GM12878 (cell line): Measurements from ENCODE around the gene PTPN18. TPM values are rescaled to one million over a fixed set of nuclear protein-coding genes. Genes with fewer than 3 reads are reported as not detected.
A peak's percentile ranks its signal among the peaks of the same experiment; 100 is the strongest.

Experiments
- ATAC-seq: fragments of 200-7000 bp; cut with Tn5 transposase; 3 replicates; pipeline ENCODE4 v1.9.1; 2020; ENCODE audit warnings: mild to moderate bottlenecking, moderate library complexity
- BruUV-seq: library from RNA; stranded (reverse); fragments of 400-500 nt; replicated peaks from 2 replicates; lab custom pipeline; 2021; lab: Mats Ljungman, UMichigan
- CTCF ChIA-PET: fragments of 300-600 bp; sonication (Branson Sonifier 250); formaldehyde crosslinking; extraction: SDS; loops from one replicate; lab custom pipeline; 2021; ENCODE audit warnings: inconsistent platforms; lab: Yijun Ruan, JAX
- POLR2A ChIA-PET: fragments of 350-600 bp; formaldehyde crosslinking; extraction: SDS; loops from one replicate; lab custom pipeline; 2021; ENCODE audit warnings: inconsistent platforms; lab: Charles Lee
- RAD21 ChIA-PET: fragments of 300-600 bp; sonication (Branson Sonifier 250); formaldehyde crosslinking; loops from one replicate; lab custom pipeline; 2023; ENCODE audit warnings: antibody characterized with exemption; ENCODE audit not compliant: unreplicated experiment; lab: Charles Lee
- SMC1A ChIA-PET: fragments of 300-600 bp; sonication (Branson Sonifier 250); formaldehyde crosslinking; loops from one replicate; lab custom pipeline; 2023; ENCODE audit not compliant: unreplicated experiment, uncharacterized antibody; lab: Charles Lee
- DNase-seq: peaks from one replicate; pipeline ENCODE4 v3.0.0-alpha.2; 2011; ENCODE audit warnings: low read depth, low spot score
- FAIRE-seq: peaks from 3 replicates; lab custom pipeline; 2011; peaks lifted over from hg19 to GRCh38; lab: Jason Lieb, UNC
- H2AFZ ChIP-seq: 2 replicates; pipeline ENCODE4 v1.6.0; 2011; ENCODE audit warnings: low read depth, low read length, control low read depth; ENCODE audit not compliant: control insufficient read depth
- H3K27ac ChIP-seq: 2 replicates; pipeline ENCODE4 v1.5.1; 2011; ENCODE audit warnings: control low read depth; ENCODE audit not compliant: control insufficient read depth, insufficient read depth
- H3K27me3 ChIP-seq, 2 experiments: replicated peaks in 1 of 2; 2 replicates each; pipeline versions ENCODE4 v1.6.0 to v1.6.1; 2011; ENCODE audit warnings: low read length in 1 of 2; ENCODE audit not compliant: control insufficient read depth in 2 of 2, insufficient read depth in 2 of 2
- H3K36me3 ChIP-seq, 2 experiments: 2 replicates each; pipeline ENCODE4 v1.5.1; 2011; ENCODE audit warnings: low read length in 1 of 2; ENCODE audit not compliant: control insufficient read depth in 2 of 2, insufficient read depth in 2 of 2
- H3K4me1 ChIP-seq: 2 replicates; pipeline ENCODE4 v1.6.1; 2011; ENCODE audit warnings: mild to moderate bottlenecking, low read length, moderate library complexity, mixed read lengths; ENCODE audit not compliant: control insufficient read depth, insufficient read depth
- H3K4me2 ChIP-seq: 2 replicates; pipeline ENCODE4 v1.6.0; 2011; ENCODE audit warnings: control low read depth; ENCODE audit not compliant: control insufficient read depth, insufficient read depth
- H3K4me3 ChIP-seq: fragments of 200-600 bp; sonication (generic); 2 replicates; pipeline ENCODE4 v1.5.1; 2016
- H3K79me2 ChIP-seq: 2 replicates; pipeline ENCODE4 v1.6.0; 2011; ENCODE audit warnings: low read length; ENCODE audit not compliant: control insufficient read depth, insufficient read depth
- H3K9ac ChIP-seq: 2 replicates; pipeline ENCODE4 v1.8.0; 2011; ENCODE audit warnings: low read length, control low read depth, mixed read lengths; ENCODE audit not compliant: control insufficient read depth, insufficient read depth
- H3K9me3 ChIP-seq: replicated peaks from 3 replicates; pipeline ENCODE4 v1.5.1; 2011; ENCODE audit warnings: mild to moderate bottlenecking, low read length; ENCODE audit not compliant: control insufficient read depth, insufficient read depth
- H4K20me1 ChIP-seq: 2 replicates; pipeline ENCODE4 v1.6.0; 2011; ENCODE audit not compliant: control insufficient read depth, insufficient read depth
- ASH2L ChIP-seq: fragments of 300-600, 200-600 bp; sonication (generic); IDR thresholded peaks from 2 replicates; pipeline ENCODE4 v1.6.1; 2017; ENCODE audit warnings: low read depth, mild to moderate bottlenecking, borderline replicate concordance
- CREB1 ChIP-seq: IDR thresholded peaks from 2 replicates; pipeline ENCODE4 v1.6.1; 2012; ENCODE audit warnings: low read depth, mild to moderate bottlenecking, inconsistent platforms
- HCFC1 ChIP-seq: fragments of 150-350 bp; IDR thresholded peaks from 2 replicates; pipeline ENCODE4 v1.6.1; 2014; ENCODE audit warnings: low read length
- NFXL1 ChIP-seq: fragments of 450-650 bp; IDR thresholded peaks from 2 replicates; pipeline ENCODE4 v1.6.1; 2017; ENCODE audit warnings: antibody characterized with exemption, mild to moderate bottlenecking, borderline replicate concordance
- PAX5 ChIP-seq: IDR thresholded peaks from 2 replicates; pipeline ENCODE4 v1.6.1; 2011; ENCODE audit warnings: low read depth, low read length, borderline replicate concordance
- PML ChIP-seq: IDR thresholded peaks from 2 replicates; pipeline ENCODE4 v1.6.1; 2012; ENCODE audit warnings: low read length, inconsistent platforms
- SPI1 ChIP-seq: IDR thresholded peaks from 2 replicates; pipeline ENCODE4 v1.6.1; 2011; ENCODE audit warnings: low read depth, mild to moderate bottlenecking, low read length, moderate library complexity, borderline replicate concordance; ENCODE audit not compliant: insufficient read depth
- WGBS: methylation state at CpG from one replicate; pipeline ENCODE4 v1.1.6; 2016; ENCODE audit warnings: low lambda C conversion rate; ENCODE audit not compliant: insufficient replicate concordance, insufficient coverage; ENCODE audit errors: missing lambda C conversion rate; 5-methylcytosine and 5-hydroxymethylcytosine counted together
- in situ Hi-C: fragments of 300-500 bp; cut with MboI; formaldehyde crosslinking; loops from 9 replicates; pipeline ENCODE4 v1.14.3; 2018; ENCODE audit warnings: mixed read lengths
- intact Hi-C: fragments of 100-400 bp; cut with micrococcal nuclease; formaldehyde crosslinking; loops from one replicate; pipeline ENCODE4 v1.14.2; 2022; ENCODE audit not compliant: unreplicated experiment
- polyA plus RNA-seq, 11 experiments: library from polyadenylated mRNA; depleted of rRNA in 4 of 11; unstranded in 6 of 11; stranded (reverse) in 5 of 11; fragments of >200 nt; fragmentation: Nextera tagmentation in 4 of 11; fragmentation: Illumina TruSeq in 1 of 11; extraction: Ambion mirVana in 4 of 11; extraction: Trizol in 1 of 11; gene quantifications; 1 replicate in 1 of 11; 2 replicates in 10 of 11; pipeline versions ENCODE4 v1.2.1 to v1.2.3, GENCODE V29; 2011 to 2016; ENCODE audit warnings: inconsistent platforms in 2 of 11, missing spikeins in 2 of 11, low read depth in 1 of 11
- total RNA-seq, 4 experiments: library from RNA; depleted of rRNA in 3 of 4; stranded (reverse); fragments of >200 nt in 3 of 4; fragmentation: Illumina TruSeq in 1 of 4; extraction: Trizol in 1 of 4; gene quantifications; 2 replicates each; pipeline versions ENCODE4 v1.2.1 to v1.2.3, GENCODE V29; 2013 to 2021
- TF ChIP-seq, protein P1 (sequence below): fragments of 450-650 bp; IDR thresholded peaks from 2 replicates; pipeline ENCODE4 v1.6.1; 2017; ENCODE audit warnings: mild to moderate bottlenecking, low read depth, inconsistent platforms; ENCODE audit not compliant: poor library complexity, severe bottlenecking
- TF ChIP-seq, protein P2 (sequence below): fragments of 450-650 bp; formaldehyde crosslinking; IDR thresholded peaks from 2 replicates; pipeline ENCODE4 v1.5.0; 2022; ENCODE audit warnings: mild to moderate bottlenecking, missing genetic modification characterization
- TF ChIP-seq, protein P3 (sequence below): IDR thresholded peaks from 2 replicates; pipeline ENCODE4 v1.6.1; 2011; ENCODE audit warnings: mild to moderate bottlenecking, low read depth, low read length, moderate library complexity; ENCODE audit not compliant: insufficient replicate concordance
- TF ChIP-seq, protein P4 (sequence below): fragments of 450-650 bp; IDR thresholded peaks from 2 replicates; pipeline ENCODE4 v1.6.1; 2018; ENCODE audit warnings: mild to moderate bottlenecking, low read depth, moderate library complexity; ENCODE audit not compliant: partially characterized antibody

The PTPN18 gene
- total and polyA plus RNA-seq, 10 of the 15 experiments (the other 5 are each of a cell fraction or from before 2014, with no cell fraction given) = 14.8 to 89.9 (median 43.4) TPM

GRCh38 chr2:130391058-130391871 lies 35.4 kb downstream of the PTPN18 start:
- Histone ChIP-seq H3K36me3 (no peaks in the 10 kb centered on the region), H3K27me3 (no peaks in the 10 kb centered on the region), H3K4me2 (peak overlapping the region; percentile 96), H3K79me2 (no peaks in the 10 kb centered on the region), H3K27ac (peak overlapping the region; percentile 64), H4K20me1 (no peaks in the 10 kb centered on the region), H3K9me3 (no peaks in the 10 kb centered on the region), H3K4me3 (peak overlapping the region; percentile 79), H2AFZ (peak overlapping the region; percentile 90), H3K9ac (peak overlapping the region; percentile 73), H3K4me1 (peaks cover 38% of the 10 kb centered on the region)
- 2% methylated on average over 54 of the region's 59 CpGs for WGBS
- FAIRE-seq = no peak
- SMC1A ChIA-PET = interaction anchor here (2.3 to 4.3 kb wide), 3 partner anchors 14 to 49 kb away, joined by 9 to 25 read pairs (median 12); partner anchors contain the start of gene IMP4
- POLR2A ChIA-PET = interaction anchor here (0.7 to 2.0 kb wide), 6 partner anchors 9 to 49 kb away, joined by 3 to 9 read pairs (median 4); partner anchors contain the start of gene IMP4
- RAD21 ChIA-PET = interaction anchor here (0.6 kb wide), 1 partner anchor 63 kb away, joined by 3 read pairs; no protein-coding TSS in a partner anchor
- in situ Hi-C loops = no loop called here
- no TSS peak for BruUV-seq
- no peak for DNase-seq
- CTCF ChIA-PET = interaction anchor here (1.3 to 1.9 kb wide), 3 partner anchors 13 to 59 kb away, joined by 4 to 10 read pairs (median 4); no protein-coding TSS in a partner anchor
- intact Hi-C loops = loop anchor here (2.0 kb wide), 1 partner anchor 18 kb away; no protein-coding TSS in a partner anchor
- ATAC-seq = peak; percentile 96
- TF ChIP-seq, protein P1, sequence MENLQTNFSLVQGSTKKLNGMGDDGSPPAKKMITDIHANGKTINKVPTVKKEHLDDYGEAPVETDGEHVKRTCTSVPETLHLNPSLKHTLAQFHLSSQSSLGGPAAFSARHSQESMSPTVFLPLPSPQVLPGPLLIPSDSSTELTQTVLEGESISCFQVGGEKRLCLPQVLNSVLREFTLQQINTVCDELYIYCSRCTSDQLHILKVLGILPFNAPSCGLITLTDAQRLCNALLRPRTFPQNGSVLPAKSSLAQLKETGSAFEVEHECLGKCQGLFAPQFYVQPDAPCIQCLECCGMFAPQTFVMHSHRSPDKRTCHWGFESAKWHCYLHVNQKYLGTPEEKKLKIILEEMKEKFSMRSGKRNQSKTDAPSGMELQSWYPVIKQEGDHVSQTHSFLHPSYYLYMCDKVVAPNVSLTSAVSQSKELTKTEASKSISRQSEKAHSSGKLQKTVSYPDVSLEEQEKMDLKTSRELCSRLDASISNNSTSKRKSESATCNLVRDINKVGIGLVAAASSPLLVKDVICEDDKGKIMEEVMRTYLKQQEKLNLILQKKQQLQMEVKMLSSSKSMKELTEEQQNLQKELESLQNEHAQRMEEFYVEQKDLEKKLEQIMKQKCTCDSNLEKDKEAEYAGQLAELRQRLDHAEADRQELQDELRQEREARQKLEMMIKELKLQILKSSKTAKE = no peak
- TF ChIP-seq SPI1 = no peak
- no peak for TF ChIP-seq PML
- no peak for TF ChIP-seq PAX5
- TF ChIP-seq HCFC1 = no peak
- TF ChIP-seq, protein P2, sequence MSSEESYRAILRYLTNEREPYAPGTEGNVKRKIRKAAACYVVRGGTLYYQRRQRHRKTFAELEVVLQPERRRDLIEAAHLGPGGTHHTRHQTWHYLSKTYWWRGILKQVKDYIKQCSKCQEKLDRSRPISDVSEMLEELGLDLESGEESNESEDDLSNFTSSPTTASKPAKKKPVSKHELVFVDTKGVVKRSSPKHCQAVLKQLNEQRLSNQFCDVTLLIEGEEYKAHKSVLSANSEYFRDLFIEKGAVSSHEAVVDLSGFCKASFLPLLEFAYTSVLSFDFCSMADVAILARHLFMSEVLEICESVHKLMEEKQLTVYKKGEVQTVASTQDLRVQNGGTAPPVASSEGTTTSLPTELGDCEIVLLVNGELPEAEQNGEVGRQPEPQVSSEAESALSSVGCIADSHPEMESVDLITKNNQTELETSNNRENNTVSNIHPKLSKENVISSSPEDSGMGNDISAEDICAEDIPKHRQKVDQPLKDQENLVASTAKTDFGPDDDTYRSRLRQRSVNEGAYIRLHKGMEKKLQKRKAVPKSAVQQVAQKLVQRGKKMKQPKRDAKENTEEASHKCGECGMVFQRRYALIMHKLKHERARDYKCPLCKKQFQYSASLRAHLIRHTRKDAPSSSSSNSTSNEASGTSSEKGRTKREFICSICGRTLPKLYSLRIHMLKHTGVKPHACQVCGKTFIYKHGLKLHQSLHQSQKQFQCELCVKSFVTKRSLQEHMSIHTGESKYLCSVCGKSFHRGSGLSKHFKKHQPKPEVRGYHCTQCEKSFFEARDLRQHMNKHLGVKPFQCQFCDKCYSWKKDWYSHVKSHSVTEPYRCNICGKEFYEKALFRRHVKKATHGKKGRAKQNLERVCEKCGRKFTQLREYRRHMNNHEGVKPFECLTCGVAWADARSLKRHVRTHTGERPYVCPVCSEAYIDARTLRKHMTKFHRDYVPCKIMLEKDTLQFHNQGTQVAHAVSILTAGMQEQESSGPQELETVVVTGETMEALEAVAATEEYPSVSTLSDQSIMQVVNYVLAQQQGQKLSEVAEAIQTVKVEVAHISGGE (CRISPR knock-in tag) = no peak
- no peak for TF ChIP-seq ASH2L
- TF ChIP-seq, protein P3, sequence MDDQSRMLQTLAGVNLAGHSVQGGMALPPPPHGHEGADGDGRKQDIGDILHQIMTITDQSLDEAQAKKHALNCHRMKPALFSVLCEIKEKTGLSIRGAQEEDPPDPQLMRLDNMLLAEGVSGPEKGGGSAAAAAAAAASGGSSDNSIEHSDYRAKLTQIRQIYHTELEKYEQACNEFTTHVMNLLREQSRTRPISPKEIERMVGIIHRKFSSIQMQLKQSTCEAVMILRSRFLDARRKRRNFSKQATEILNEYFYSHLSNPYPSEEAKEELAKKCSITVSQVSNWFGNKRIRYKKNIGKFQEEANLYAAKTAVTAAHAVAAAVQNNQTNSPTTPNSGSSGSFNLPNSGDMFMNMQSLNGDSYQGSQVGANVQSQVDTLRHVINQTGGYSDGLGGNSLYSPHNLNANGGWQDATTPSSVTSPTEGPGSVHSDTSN = peak; percentile 88
- TF ChIP-seq, protein P4, sequence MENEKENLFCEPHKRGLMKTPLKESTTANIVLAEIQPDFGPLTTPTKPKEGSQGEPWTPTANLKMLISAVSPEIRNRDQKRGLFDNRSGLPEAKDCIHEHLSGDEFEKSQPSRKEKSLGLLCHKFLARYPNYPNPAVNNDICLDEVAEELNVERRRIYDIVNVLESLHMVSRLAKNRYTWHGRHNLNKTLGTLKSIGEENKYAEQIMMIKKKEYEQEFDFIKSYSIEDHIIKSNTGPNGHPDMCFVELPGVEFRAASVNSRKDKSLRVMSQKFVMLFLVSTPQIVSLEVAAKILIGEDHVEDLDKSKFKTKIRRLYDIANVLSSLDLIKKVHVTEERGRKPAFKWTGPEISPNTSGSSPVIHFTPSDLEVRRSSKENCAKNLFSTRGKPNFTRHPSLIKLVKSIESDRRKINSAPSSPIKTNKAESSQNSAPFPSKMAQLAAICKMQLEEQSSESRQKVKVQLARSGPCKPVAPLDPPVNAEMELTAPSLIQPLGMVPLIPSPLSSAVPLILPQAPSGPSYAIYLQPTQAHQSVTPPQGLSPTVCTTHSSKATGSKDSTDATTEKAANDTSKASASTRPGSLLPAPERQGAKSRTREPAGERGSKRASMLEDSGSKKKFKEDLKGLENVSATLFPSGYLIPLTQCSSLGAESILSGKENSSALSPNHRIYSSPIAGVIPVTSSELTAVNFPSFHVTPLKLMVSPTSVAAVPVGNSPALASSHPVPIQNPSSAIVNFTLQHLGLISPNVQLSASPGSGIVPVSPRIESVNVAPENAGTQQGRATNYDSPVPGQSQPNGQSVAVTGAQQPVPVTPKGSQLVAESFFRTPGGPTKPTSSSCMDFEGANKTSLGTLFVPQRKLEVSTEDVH = no peak
- peak; percentile 90 for TF ChIP-seq CREB1
- TF ChIP-seq NFXL1 = no peak
